ENCODE measurements around the gene ELOVL1.

DNA sequence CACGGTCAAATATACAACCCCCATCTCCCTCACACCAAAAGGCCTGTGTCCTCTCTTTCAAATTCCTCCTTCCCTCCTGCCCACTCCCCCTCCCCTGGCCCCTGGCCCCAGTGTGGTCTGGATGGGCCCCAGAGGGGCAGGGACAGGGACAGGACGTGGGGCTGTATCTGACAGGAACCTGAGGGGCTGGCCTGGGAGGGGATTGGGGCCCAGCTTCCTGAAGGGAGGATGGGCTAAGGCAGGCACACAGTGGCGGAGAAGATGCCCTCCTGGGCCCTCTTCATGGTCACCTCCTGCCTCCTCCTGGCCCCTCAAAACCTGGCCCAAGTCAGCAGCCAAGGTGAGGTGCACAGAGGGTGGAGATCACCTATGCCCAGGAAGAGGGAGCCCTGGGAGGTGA lies 30.2 kb downstream of the ELOVL1 start, which contains the start of gene MPL:
- TF ChIP-seq EZH2phosphoT487 (IDR thresholded peaks at IDR 0.05; ENCODE audit: borderline replicate concordance), result no peak
- TF ChIP-seq, protein P1, sequence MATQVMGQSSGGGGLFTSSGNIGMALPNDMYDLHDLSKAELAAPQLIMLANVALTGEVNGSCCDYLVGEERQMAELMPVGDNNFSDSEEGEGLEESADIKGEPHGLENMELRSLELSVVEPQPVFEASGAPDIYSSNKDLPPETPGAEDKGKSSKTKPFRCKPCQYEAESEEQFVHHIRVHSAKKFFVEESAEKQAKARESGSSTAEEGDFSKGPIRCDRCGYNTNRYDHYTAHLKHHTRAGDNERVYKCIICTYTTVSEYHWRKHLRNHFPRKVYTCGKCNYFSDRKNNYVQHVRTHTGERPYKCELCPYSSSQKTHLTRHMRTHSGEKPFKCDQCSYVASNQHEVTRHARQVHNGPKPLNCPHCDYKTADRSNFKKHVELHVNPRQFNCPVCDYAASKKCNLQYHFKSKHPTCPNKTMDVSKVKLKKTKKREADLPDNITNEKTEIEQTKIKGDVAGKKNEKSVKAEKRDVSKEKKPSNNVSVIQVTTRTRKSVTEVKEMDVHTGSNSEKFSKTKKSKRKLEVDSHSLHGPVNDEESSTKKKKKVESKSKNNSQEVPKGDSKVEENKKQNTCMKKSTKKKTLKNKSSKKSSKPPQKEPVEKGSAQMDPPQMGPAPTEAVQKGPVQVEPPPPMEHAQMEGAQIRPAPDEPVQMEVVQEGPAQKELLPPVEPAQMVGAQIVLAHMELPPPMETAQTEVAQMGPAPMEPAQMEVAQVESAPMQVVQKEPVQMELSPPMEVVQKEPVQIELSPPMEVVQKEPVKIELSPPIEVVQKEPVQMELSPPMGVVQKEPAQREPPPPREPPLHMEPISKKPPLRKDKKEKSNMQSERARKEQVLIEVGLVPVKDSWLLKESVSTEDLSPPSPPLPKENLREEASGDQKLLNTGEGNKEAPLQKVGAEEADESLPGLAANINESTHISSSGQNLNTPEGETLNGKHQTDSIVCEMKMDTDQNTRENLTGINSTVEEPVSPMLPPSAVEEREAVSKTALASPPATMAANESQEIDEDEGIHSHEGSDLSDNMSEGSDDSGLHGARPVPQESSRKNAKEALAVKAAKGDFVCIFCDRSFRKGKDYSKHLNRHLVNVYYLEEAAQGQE (IDR thresholded peaks at IDR 0.05; ENCODE audit: low read depth), result no peak
- TF ChIP-seq, protein P2, sequence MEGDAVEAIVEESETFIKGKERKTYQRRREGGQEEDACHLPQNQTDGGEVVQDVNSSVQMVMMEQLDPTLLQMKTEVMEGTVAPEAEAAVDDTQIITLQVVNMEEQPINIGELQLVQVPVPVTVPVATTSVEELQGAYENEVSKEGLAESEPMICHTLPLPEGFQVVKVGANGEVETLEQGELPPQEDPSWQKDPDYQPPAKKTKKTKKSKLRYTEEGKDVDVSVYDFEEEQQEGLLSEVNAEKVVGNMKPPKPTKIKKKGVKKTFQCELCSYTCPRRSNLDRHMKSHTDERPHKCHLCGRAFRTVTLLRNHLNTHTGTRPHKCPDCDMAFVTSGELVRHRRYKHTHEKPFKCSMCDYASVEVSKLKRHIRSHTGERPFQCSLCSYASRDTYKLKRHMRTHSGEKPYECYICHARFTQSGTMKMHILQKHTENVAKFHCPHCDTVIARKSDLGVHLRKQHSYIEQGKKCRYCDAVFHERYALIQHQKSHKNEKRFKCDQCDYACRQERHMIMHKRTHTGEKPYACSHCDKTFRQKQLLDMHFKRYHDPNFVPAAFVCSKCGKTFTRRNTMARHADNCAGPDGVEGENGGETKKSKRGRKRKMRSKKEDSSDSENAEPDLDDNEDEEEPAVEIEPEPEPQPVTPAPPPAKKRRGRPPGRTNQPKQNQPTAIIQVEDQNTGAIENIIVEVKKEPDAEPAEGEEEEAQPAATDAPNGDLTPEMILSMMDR (IDR thresholded peaks at IDR 0.05 in 2 of 3, conservative IDR thresholded peaks at IDR 0.05 in 1 of 3; ENCODE audit: borderline replicate concordance in 1 of 3, insufficient read depth in 1 of 3, low read depth in 2 of 3, low read length in 2 of 3), result no peak
- TF ChIP-seq POLR2AphosphoS5 (IDR thresholded peaks at IDR 0.05; ENCODE audit: low read depth, low read length), result no peak
- no peak for TF ChIP-seq POLR2A (IDR thresholded peaks at IDR 0.05; ENCODE audit: borderline replicate concordance, extremely low read depth, insufficient read depth, insufficient read length)
- no peak for TF ChIP-seq ELF1 (IDR thresholded peaks at IDR 0.05; ENCODE audit: borderline replicate concordance, low read depth)
- no peak for TF ChIP-seq SIN3A (IDR thresholded peaks at IDR 0.05; ENCODE audit: low read depth)
- no peak for TF ChIP-seq ZNF274 (IDR thresholded peaks at IDR 0.05; ENCODE audit: low read depth, low read length)
- TF ChIP-seq YY1 (IDR thresholded peaks at IDR 0.05; ENCODE audit: extremely low read depth, insufficient replicate concordance, low read depth, low read length), result no peak
- TF ChIP-seq, protein P3, sequence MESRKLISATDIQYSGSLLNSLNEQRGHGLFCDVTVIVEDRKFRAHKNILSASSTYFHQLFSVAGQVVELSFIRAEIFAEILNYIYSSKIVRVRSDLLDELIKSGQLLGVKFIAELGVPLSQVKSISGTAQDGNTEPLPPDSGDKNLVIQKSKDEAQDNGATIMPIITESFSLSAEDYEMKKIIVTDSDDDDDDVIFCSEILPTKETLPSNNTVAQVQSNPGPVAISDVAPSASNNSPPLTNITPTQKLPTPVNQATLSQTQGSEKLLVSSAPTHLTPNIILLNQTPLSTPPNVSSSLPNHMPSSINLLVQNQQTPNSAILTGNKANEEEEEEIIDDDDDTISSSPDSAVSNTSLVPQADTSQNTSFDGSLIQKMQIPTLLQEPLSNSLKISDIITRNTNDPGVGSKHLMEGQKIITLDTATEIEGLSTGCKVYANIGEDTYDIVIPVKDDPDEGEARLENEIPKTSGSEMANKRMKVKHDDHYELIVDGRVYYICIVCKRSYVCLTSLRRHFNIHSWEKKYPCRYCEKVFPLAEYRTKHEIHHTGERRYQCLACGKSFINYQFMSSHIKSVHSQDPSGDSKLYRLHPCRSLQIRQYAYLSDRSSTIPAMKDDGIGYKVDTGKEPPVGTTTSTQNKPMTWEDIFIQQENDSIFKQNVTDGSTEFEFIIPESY (IDR thresholded peaks at IDR 0.05; ENCODE audit: extremely low read depth, insufficient replicate concordance, low read length), result no peak
- no peak for TF ChIP-seq CBX3 (IDR thresholded peaks at IDR 0.05; ENCODE audit: low read depth)
- TF ChIP-seq, protein P4, sequence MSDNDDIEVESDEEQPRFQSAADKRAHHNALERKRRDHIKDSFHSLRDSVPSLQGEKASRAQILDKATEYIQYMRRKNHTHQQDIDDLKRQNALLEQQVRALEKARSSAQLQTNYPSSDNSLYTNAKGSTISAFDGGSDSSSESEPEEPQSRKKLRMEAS (IDR thresholded peaks at IDR 0.05), result no peak
